Activated CD8-positive, alpha-beta memory T cell treated with anti-CD3 and anti-CD28 coated beads, Interleukin-2, amount 50 U/mL, for 4 hours (primary cell): ENCODE measurements around the gene MPP2.
"Not testable (repeated sequence)": the region's sequence is repeated elsewhere in the genome, so short reads cannot be mapped to it uniquely, and the experiment has no call there.

Source experiments
- DNase-seq: peaks from one replicate; pipeline ENCODE4 v3.0.0-alpha.2; 2020

Gene MPP2

GRCh38 chr17:43842975-43843325 lies 64.4 kb downstream of the MPP2 start:
- no peak for DNase-seq

- not testable (repeated sequence) for DNase-seq
Measured at GRCh38 chr17:43842091-43842974, 65.0 kb downstream of the MPP2 start.

DNA sequence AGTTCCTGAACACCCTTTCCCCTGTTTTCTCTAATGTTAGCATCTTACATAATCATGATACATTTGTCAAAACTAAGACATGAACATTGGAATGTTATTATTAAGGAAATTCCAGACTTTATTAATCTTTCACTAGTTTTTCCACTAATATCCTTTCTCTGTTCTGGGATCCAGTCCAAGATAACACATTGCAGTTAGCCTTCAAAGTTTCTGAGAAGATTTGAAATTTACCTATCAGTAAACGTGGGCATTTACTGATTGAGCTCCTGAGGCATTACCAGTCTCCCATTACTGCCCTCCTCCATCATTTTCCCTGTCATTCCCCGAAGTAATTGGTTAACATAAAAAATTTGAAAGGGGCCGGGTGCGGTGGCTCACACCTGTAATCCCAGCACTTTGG lies 66.1 kb downstream of the MPP2 start:
- no peak for DNase-seq

DNA sequence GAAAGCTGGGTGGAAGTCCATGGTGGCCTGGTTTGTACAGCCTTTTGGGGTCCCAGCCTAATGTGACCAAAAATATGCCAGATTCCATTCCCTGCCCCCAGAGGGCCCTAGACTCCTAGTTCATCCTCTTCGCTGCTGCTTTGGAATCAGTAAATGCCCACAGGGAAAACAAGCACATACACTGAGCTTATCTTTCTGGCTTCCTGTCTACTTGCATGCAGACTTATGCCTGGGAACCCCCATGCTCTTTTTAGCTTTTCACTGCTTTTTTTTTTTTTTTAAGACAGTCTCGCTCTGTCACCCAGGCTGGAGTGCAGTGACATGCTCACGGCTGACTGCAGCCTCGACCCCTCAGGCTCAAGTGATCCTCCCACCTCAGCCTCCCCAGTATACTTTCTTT lies 66.5 kb downstream of the MPP2 start:
- DNase-seq = no peak

DNA sequence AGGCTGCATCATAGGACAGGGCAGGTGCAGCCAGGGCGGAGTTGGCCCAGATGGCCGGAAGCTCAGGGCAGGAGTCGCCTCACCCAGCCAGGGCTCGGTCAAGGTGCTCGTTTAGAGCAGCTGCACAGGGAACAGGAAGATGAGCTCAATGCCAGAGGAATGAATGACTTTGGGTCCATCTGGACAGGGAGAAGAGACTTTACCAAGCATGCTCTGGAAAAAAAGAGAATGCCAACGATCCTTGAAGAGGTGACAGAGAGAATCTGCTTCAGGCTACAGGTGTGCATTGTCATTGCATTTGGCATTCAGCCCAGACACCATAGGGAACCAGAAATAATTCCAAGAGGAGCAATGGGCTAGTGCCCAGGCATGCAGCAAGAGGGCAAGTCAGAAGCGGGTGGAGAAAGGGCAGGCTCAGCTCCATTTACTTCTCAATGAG lies 67.6 kb downstream of the MPP2 start:
- no peak for DNase-seq

DNA sequence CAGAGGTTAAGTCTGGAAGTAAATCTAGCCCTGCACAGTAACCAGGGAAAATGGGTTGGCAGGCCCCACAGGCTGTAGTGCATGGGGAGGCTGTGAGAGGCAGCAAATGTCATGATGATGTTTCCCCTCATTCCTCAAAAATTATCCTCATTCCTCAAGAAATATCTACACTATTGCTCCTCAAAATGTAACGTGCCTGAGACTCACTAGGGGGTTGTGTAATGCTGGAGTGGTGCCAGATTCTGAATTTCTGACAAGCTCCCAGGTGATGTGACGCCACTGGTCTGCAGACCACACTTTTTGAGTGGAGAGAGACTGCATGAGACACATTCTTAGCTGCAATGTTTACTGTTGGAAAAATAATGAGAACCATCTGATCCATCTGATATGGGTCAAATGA lies 73.2 kb downstream of the MPP2 start:
- no peak for DNase-seq

DNA sequence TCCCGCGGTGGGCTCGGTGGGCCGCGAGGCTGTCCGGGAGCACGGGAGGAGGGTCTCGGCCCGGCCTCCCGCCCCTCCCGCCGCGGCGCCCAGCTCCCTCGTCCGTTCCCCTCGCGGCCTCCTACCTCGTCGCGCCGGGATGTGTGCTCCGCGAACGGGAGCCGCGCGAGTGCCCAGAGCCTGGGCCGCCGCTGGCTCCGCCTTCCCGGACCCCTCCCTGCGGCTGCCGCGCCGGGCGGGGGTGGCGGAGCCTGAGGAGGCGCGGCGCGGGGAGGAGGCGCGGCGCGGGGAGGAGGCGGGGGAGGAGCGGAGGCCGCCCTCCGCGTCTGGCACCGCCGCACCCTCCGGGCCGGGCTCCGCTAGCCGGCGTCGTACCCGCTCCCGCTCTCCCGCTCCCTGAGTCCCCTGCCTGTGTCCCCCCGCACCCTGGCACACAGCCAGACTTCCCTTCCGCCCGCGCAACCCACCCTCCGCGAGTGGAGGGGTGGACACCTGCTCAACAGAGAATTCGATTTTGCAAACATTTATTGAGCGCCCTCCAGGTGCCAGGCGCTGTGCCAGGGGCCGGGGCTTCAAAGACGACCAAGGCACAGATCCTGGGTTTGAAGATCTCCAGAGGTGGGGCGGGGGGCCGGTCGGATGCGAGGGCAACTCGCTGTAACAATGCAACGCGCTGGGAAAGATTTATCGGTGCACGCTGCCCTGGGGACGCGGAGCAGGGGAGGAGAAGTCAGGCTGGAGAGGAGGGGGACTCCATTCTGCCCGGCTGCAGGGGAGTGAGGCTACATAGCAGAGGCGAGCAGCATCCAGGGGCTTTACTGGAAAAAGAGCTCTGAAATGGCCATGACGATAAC lies 74.1 kb downstream of the MPP2 start, which contains the start of gene MPP3:
Gene MPP3 (minus strand): TSS at position 171 of the 854 bp plus-strand sequence. CDS start 1,240 bp downstream, outside the sequence.
- peak; percentile 55 for DNase-seq

DNA sequence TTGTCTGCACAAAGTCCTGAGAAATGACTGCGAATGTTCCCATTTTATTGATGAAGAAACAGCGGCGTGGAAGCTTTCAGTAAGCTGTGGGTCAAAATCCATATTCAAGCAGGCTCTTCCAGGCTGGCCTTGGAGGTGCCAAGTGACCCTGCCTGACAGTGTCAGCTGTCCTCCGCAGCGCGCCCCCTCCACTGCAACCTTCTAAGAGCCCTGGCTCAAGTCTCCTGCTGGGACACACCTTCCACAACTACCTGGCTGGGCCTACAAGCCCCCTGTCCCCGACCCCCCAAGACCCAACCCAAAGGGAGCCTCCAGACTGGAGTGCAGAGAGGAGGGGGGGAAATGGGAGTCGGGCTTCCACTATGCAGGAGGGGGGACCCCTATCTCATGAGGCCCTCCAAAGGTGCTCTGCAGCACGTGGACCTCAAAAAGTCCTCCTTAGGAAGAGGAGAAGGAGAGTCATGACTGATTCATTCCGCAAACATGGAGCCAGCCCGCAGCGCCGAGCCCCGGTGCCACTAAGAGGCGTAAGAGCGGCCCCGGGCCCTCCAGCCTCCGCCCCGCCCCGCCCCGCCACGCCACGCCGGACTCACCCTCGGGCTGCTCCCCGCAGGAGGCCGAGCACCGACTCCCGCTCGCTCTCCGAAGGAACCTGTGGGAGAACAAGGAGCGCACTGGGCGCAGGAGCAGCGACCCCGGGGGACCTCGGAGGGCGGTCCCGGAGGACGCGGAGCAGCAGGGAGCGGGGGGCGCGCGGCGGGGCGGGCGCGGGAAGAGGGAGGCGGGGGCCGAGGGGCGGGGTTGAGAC lies 75.0 kb downstream of the MPP2 start:
- DNase-seq = no peak

GRCh38 chr17:43831633-43832032 lies 75.7 kb downstream of the MPP2 start:
- no peak for DNase-seq

DNA sequence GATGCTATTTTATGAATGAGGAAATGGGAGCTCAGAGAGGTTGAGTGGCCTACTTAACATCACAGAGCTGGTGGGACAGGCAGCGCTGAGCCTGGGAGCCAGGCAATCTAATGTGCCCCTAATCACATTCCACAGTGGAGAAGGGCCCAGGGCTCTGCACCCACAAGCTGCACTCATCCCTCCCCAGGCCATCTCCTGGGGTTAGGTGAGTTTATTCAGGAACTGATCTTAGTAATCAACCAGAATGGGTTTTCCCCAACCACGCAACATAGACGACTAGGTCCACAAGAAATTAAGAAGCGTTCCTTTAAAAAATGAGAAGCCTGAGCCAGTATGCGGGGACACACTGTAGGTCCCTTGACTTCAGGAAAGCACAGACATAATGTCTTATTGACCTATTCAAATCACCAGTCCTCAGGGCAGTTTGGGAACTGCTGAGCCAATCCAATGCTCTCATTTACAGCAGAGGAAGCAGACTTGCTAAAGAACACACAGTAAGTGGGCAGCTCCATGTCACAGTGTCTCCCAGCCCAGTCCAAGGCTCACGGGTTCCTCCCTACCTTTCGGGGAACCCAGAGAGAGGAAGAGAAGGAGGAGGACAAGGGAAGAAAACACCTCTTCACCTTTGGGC lies 76.7 kb downstream of the MPP2 start:
- DNase-seq = no peak

DNA sequence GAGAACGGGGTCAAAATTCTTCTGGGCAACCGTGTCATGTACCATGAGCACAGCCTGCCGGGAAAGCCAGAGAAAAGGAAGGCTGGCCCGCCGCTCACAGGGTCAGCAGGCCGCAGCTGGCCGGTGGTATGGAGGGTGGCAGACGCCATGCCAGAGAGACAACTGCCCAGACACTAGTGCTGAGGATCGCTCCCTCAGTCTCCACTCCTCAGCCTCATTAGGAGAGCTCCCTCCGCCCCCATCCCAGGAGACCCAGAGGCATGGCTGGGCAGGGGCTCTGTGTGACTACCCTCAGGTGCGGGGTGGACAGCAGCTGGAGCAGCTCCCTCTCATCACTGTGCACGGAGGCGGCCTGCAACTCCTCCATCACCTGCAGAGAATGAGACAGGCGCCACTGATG lies 77.6 kb downstream of the MPP2 start:
- DNase-seq = no peak

DNA sequence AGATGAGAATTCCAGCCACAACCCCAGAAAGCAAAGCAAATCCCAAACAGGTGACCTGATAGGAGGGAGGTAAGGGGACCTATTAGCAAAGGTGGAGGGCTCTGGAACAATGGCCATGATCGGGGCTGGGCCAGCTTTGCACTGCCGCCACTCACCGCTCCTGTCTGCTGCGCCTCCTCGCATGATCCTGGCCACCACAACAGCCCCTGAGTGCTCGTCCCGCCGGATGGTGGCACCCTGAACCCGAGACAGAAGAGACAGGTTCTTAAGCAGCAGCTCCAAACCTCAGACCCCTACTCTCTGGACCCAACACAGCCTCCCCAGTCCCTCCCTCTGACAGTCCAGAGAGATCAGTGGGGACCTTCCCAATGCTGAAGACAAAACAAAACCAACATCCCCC lies 79.7 kb downstream of the MPP2 start:
- DNase-seq = no peak

DNA sequence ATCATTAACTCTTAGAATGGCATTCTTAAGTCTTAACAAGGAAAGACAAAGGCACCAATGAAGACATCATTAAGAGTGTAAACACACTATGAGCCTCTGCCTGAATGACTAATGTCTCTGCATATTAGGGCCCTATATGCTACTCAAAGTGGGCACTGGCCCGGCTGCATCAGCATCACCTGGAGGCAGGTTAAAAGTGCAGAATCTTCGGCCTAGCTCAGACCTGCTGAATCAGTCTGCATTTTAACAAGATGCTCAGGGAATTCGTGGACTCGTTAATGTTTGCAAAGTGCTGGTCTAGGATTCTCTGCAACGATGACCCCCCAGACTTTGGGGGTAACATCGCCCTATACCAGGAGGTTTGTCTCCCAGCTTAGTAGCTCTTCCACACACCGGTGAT lies 81.1 kb downstream of the MPP2 start:
- DNase-seq = no peak

DNA sequence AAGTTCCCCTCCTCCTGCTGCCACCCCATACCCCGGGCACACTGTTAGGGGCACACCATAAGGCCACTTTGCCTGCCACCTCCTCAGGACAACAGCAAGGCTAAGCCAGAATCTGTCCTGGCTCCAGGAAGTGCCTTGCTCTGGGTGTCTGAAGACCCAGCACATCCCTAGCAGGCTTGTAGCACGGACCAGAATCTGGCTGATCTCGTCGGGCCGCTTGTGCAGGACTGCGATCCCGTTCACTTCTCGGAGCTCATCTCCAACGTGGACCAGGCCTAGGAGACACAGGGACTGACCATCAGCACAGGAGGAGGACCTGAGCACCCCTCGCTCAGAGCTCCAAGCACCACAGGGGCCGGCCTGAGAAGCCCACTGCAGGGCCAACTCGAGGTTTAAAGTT lies 81.8 kb downstream of the MPP2 start:
- DNase-seq = no peak
